GM12878 (cell line): ENCODE measurements around the gene GPR21. TPM values are rescaled to one million over a fixed set of nuclear protein-coding genes. Genes with fewer than 3 reads are reported as not detected.

Experiments
- ATAC-seq: fragments of 200-7000 bp; cut with Tn5 transposase; 3 replicates; pipeline ENCODE4 v1.9.1; 2020; ENCODE audit warnings: mild to moderate bottlenecking, moderate library complexity
- BruUV-seq: library from RNA; stranded (reverse); fragments of 400-500 nt; replicated peaks from 2 replicates; lab custom pipeline; 2021; lab: Mats Ljungman, UMichigan
- CTCF ChIA-PET: fragments of 300-600 bp; sonication (Branson Sonifier 250); formaldehyde crosslinking; extraction: SDS; loops from one replicate; lab custom pipeline; 2021; ENCODE audit warnings: inconsistent platforms; lab: Yijun Ruan, JAX
- POLR2A ChIA-PET: fragments of 350-600 bp; formaldehyde crosslinking; extraction: SDS; loops from one replicate; lab custom pipeline; 2021; ENCODE audit warnings: inconsistent platforms; lab: Charles Lee
- RAD21 ChIA-PET: fragments of 300-600 bp; sonication (Branson Sonifier 250); formaldehyde crosslinking; loops from one replicate; lab custom pipeline; 2023; ENCODE audit warnings: antibody characterized with exemption; ENCODE audit not compliant: unreplicated experiment; lab: Charles Lee
- SMC1A ChIA-PET: fragments of 300-600 bp; sonication (Branson Sonifier 250); formaldehyde crosslinking; loops from one replicate; lab custom pipeline; 2023; ENCODE audit not compliant: unreplicated experiment, uncharacterized antibody; lab: Charles Lee
- DNase-seq: peaks from one replicate; pipeline ENCODE4 v3.0.0-alpha.2; 2011; ENCODE audit warnings: low read depth, low spot score
- FAIRE-seq: peaks from 3 replicates; lab custom pipeline; 2011; peaks lifted over from hg19 to GRCh38; lab: Jason Lieb, UNC
- H2AFZ ChIP-seq: 2 replicates; pipeline ENCODE4 v1.6.0; 2011; ENCODE audit warnings: low read depth, low read length, control low read depth; ENCODE audit not compliant: control insufficient read depth
- H3K27ac ChIP-seq: 2 replicates; pipeline ENCODE4 v1.5.1; 2011; ENCODE audit warnings: control low read depth; ENCODE audit not compliant: control insufficient read depth, insufficient read depth
- H3K27me3 ChIP-seq, 2 experiments: replicated peaks in 1 of 2; 2 replicates each; pipeline versions ENCODE4 v1.6.0 to v1.6.1; 2011; ENCODE audit warnings: low read length in 1 of 2; ENCODE audit not compliant: control insufficient read depth in 2 of 2, insufficient read depth in 2 of 2
- H3K36me3 ChIP-seq, 2 experiments: 2 replicates each; pipeline ENCODE4 v1.5.1; 2011; ENCODE audit warnings: low read length in 1 of 2; ENCODE audit not compliant: control insufficient read depth in 2 of 2, insufficient read depth in 2 of 2
- H3K4me1 ChIP-seq: 2 replicates; pipeline ENCODE4 v1.6.1; 2011; ENCODE audit warnings: mild to moderate bottlenecking, low read length, moderate library complexity, mixed read lengths; ENCODE audit not compliant: control insufficient read depth, insufficient read depth
- H3K4me2 ChIP-seq: 2 replicates; pipeline ENCODE4 v1.6.0; 2011; ENCODE audit warnings: control low read depth; ENCODE audit not compliant: control insufficient read depth, insufficient read depth
- H3K4me3 ChIP-seq: fragments of 200-600 bp; sonication (generic); 2 replicates; pipeline ENCODE4 v1.5.1; 2016
- H3K79me2 ChIP-seq: 2 replicates; pipeline ENCODE4 v1.6.0; 2011; ENCODE audit warnings: low read length; ENCODE audit not compliant: control insufficient read depth, insufficient read depth
- H3K9ac ChIP-seq: 2 replicates; pipeline ENCODE4 v1.8.0; 2011; ENCODE audit warnings: low read length, control low read depth, mixed read lengths; ENCODE audit not compliant: control insufficient read depth, insufficient read depth
- H3K9me3 ChIP-seq: replicated peaks from 3 replicates; pipeline ENCODE4 v1.5.1; 2011; ENCODE audit warnings: mild to moderate bottlenecking, low read length; ENCODE audit not compliant: control insufficient read depth, insufficient read depth
- H4K20me1 ChIP-seq: 2 replicates; pipeline ENCODE4 v1.6.0; 2011; ENCODE audit not compliant: control insufficient read depth, insufficient read depth
- CHD1 ChIP-seq: IDR thresholded peaks from 2 replicates; pipeline ENCODE4 v1.6.1; 2012; ENCODE audit warnings: low read depth, low read length, improper control_type of control experiment
- E4F1 ChIP-seq: fragments of 450-650 bp; IDR thresholded peaks from 2 replicates; pipeline ENCODE4 v1.6.1; 2018; ENCODE audit warnings: borderline replicate concordance, mild to moderate bottlenecking; ENCODE audit not compliant: partially characterized antibody
- EP300 ChIP-seq, 2 experiments: fragments of 150-350 bp in 1 of 2; IDR thresholded peaks; 2 replicates each; pipeline ENCODE4 v1.6.1; 2011 to 2012; ENCODE audit warnings: low read depth in 2 of 2, low read length in 2 of 2, borderline replicate concordance in 1 of 2, improper control_type of control experiment in 1 of 2, inconsistent platforms in 1 of 2; ENCODE audit not compliant: control insufficient read depth in 1 of 2
- RFX5 ChIP-seq: IDR thresholded peaks from 2 replicates; pipeline ENCODE4 v1.6.1; 2011; ENCODE audit warnings: low read depth, low read length, improper control_type of control experiment
- WGBS: methylation state at CpG from one replicate; pipeline ENCODE4 v1.1.6; 2016; ENCODE audit warnings: low lambda C conversion rate; ENCODE audit not compliant: insufficient replicate concordance, insufficient coverage; ENCODE audit errors: missing lambda C conversion rate; 5-methylcytosine and 5-hydroxymethylcytosine counted together
- in situ Hi-C: fragments of 300-500 bp; cut with MboI; formaldehyde crosslinking; loops from 9 replicates; pipeline ENCODE4 v1.14.3; 2018; ENCODE audit warnings: mixed read lengths
- intact Hi-C: fragments of 100-400 bp; cut with micrococcal nuclease; formaldehyde crosslinking; loops from one replicate; pipeline ENCODE4 v1.14.2; 2022; ENCODE audit not compliant: unreplicated experiment
- polyA plus RNA-seq, 11 experiments: library from polyadenylated mRNA; depleted of rRNA in 4 of 11; unstranded in 6 of 11; stranded (reverse) in 5 of 11; fragments of >200 nt; fragmentation: Nextera tagmentation in 4 of 11; fragmentation: Illumina TruSeq in 1 of 11; extraction: Ambion mirVana in 4 of 11; extraction: Trizol in 1 of 11; gene quantifications; 1 replicate in 1 of 11; 2 replicates in 10 of 11; pipeline versions ENCODE4 v1.2.1 to v1.2.3, GENCODE V29; 2011 to 2016; ENCODE audit warnings: inconsistent platforms in 2 of 11, missing spikeins in 2 of 11, low read depth in 1 of 11
- total RNA-seq, 4 experiments: library from RNA; depleted of rRNA in 3 of 4; stranded (reverse); fragments of >200 nt in 3 of 4; fragmentation: Illumina TruSeq in 1 of 4; extraction: Trizol in 1 of 4; gene quantifications; 2 replicates each; pipeline versions ENCODE4 v1.2.1 to v1.2.3, GENCODE V29; 2013 to 2021

The GPR21 gene
- total and polyA plus RNA-seq, 10 of the 15 experiments (the other 5 are each of a cell fraction or from before 2014, with no cell fraction given): 0.09 to 1.9 (median 0.57) TPM; not detected in 4

DNA sequence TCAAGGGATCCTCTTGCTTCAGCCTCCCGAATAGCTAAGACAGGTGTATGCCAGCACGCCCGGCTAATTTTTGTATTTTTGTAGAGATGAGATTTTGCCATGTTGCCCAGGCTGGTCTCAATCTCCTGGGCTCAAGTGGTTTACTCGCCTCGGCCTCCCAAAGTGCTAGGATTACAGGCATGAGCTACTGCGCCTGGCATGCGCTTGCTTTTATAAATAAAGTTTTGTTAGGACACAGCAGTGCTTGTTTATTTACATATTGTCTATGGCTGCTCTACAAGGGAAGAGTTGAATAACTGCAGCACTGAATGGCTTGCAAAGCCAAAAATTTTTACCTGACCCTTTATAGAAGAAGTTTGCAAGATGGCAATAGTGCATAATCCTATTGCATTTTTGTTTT, 27.7 kb downstream of the GPR21 start:
- BruUV-seq: no TSS peak
- WGBS: 95% methylated on average over 7 of the region's 7 CpGs
- POLR2A ChIA-PET: interaction anchor here (0.6 kb wide), 1 partner anchor 253 kb away, joined by 3 read pairs; no protein-coding TSS in a partner anchor
- Histone ChIP-seq H3K9me3 (no peaks in the 10 kb centered on the region), H3K4me1 (no peaks in the 10 kb centered on the region), H3K36me3 (peaks cover 0 to 8% of the 10 kb centered on the region in 2 experiments; a peak in 3 of 4 replicates), H3K4me3 (no peak overlapping the region), H3K27me3 (no peaks in the 10 kb centered on the region), H3K79me2 (no peaks in the 10 kb centered on the region; the same call in 1 of the 2 replicates), H2AFZ (no peak overlapping the region), H3K9ac (no peak overlapping the region), H4K20me1 (no peaks in the 10 kb centered on the region), H3K27ac (no peak overlapping the region), H3K4me2 (no peak overlapping the region)
- intact Hi-C loops (no loop called here), in situ Hi-C loops (no loop called here)
- SMC1A ChIA-PET: no interaction called here
- CTCF ChIA-PET: no interaction called here
- no peak for FAIRE-seq
- TF ChIP-seq RFX5 (no peak), EP300 (IDR thresholded peaks at IDR 0.05; ENCODE audit: borderline replicate concordance in 1 of 2, control insufficient read depth in 1 of 2, low read depth in 2 of 2, low read length in 2 of 2) (no peak), E4F1 (no peak), CHD1 (no peak)
- no peak for DNase-seq
- RAD21 ChIA-PET: no interaction called here
- ATAC-seq: no peak
